Thymus (tissue), 11 donors: ENCODE data around the gene NRROS. TPM values are rescaled to one million over a fixed set of nuclear protein-coding genes. Genes with fewer than 3 reads are reported as not detected.

Source experiments
- DNase-seq, 9 donors: peaks; one replicate each; pipeline ENCODE4 v3.0.0-alpha.2; 2013; ENCODE audit warnings: low spot score in 9 of 9, low read depth in 6 of 9, missing footprints in 1 of 9
- H3K27ac ChIP-seq, 2 donors: one replicate each; pipeline ENCODE4 v1.5.1; 2013; ENCODE audit warnings: control low read depth in 1 of 2, low read depth in 1 of 2, low read length in 1 of 2, mild to moderate bottlenecking in 1 of 2, moderate library complexity in 1 of 2
- H3K27me3 ChIP-seq, 2 donors: one replicate each; pipeline ENCODE4 v1.5.1; 2013; ENCODE audit warnings: low read length in 1 of 2; ENCODE audit not compliant: control insufficient read depth in 2 of 2, insufficient read depth in 1 of 2
- H3K36me3 ChIP-seq, 2 donors: one replicate each; pipeline ENCODE4 v1.5.1; 2013; ENCODE audit warnings: low read length in 1 of 2, mild to moderate bottlenecking in 1 of 2, moderate library complexity in 1 of 2; ENCODE audit not compliant: control insufficient read depth in 2 of 2, insufficient read depth in 2 of 2
- H3K4me1 ChIP-seq, 2 donors: one replicate each; pipeline ENCODE4 v1.5.1; 2013; ENCODE audit warnings: low read length in 2 of 2; ENCODE audit not compliant: control insufficient read depth in 2 of 2, insufficient read depth in 2 of 2
- H3K4me3 ChIP-seq, 2 donors: one replicate each; pipeline ENCODE4 v1.5.1; 2013; ENCODE audit warnings: low read length in 2 of 2, control low read depth in 1 of 2, mild to moderate bottlenecking in 1 of 2
- H3K9me3 ChIP-seq, 2 donors: one replicate each; pipeline ENCODE4 v1.5.1; 2013; ENCODE audit warnings: low read length in 1 of 2, mild to moderate bottlenecking in 1 of 2; ENCODE audit not compliant: control insufficient read depth in 2 of 2, insufficient read depth in 1 of 2
- WGBS: extraction: QIAGEN DNeasy Blood & Tissue Kit; methylation state at CpG from one replicate; pipeline ENCODE4 v1.1.7; 2013; 5-methylcytosine and 5-hydroxymethylcytosine counted together
- polyA plus RNA-seq: library from polyadenylated mRNA; stranded (reverse); fragments of 200-250 nt; gene quantifications from one replicate; pipeline ENCODE4 v1.2.3, GENCODE V29; 2013
- total RNA-seq: library from RNA; stranded (reverse); fragments of 120-200 nt; gene quantifications from one replicate; pipeline ENCODE4 v1.2.4, GENCODE V29; 2013
- donor health status: healthy.

NRROS gene
- total and polyA plus RNA-seq, 2 donors, result 5.2 to 6.3 TPM

DNA sequence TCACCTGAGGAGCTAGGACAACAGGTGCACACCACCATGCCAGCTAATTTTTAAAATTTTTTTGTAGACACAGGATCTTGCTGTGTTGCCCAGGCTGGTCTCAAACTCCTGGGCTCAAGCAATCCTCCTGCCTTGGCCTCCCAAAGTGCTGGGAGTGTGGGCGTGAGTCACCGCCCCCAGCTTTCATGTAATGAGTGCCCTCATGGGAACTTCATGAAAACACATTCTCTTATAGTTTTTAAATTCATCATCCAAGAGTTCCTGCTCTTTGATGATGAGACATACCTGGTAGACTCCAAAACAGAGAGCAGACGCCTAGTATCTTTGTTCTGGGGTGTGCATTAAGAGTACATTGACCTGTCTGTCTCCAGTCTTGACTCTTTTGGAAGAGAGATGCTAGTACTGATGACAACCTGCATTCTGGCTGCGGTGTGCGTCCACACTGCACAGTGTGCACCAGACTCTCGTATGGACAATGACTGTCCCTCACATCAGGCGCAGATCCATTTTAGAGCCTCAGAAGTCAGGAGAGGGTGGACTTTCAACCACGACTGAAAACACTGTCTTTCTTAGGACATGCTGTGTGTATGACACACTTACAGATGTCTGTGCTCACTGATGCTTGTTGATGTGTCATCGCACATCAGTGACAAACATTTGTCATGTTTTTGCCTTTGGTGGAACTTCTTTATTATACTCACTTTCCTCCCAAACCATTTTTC, 2.0 kb downstream of the NRROS start:
- Histone ChIP-seq H3K27ac (peak overlapping the region; percentile 43 to 85), H3K36me3 (peaks cover 0 to 26% of the 10 kb centered on the region in 2 donors), H3K4me1 (peaks cover 39 to 93% of the 10 kb centered on the region in 2 donors), H3K4me3 (peak overlapping the region; percentile 22 to 67), H3K9me3 (no peaks in the 10 kb centered on the region), H3K27me3 (peaks cover 0 to 3% of the 10 kb centered on the region in 2 donors)
- WGBS, result 13% methylated on average over 9 of the region's 9 CpGs
- peak in 1 of 9 donors; percentile 60 for DNase-seq

DNA sequence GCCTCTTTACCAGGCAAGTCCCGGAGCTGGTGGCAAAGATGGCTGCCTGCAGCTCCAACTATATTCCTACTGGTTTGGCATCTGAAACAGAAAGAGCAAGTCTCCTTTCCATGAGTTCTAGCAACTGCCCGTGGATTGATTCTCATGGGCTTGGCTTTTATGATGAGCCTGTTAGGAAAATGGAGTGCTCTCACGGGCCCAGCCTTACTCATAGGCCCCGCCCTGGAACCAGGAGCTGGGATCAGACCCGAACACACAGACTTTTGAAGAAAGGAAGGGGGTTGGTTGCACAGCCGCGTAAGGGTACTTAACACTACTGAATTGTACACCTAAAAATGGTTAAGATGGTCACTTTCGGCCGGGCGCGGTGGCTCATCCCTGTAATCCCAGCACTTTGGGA, 2.9 kb downstream of the NRROS start:
- peaks cover 0 to 28% of the 10 kb centered on the region in 2 donors for H3K36me3 ChIP-seq
- peaks cover 0 to 3% of the 10 kb centered on the region in 2 donors for H3K27me3 ChIP-seq
- no peaks in the 10 kb centered on the region for H3K9me3 ChIP-seq
- peak overlapping the region; percentile 25 to 85 for H3K27ac ChIP-seq
- H3K4me1 ChIP-seq, result peaks cover 37 to 86% of the 10 kb centered on the region in 2 donors
- DNase-seq, result peak in 1 of 9 donors; percentile 43
- peak overlapping the region; percentile 26 to 67 for H3K4me3 ChIP-seq
- WGBS, result 41% methylated on average over 11 of the region's 11 CpGs

DNA sequence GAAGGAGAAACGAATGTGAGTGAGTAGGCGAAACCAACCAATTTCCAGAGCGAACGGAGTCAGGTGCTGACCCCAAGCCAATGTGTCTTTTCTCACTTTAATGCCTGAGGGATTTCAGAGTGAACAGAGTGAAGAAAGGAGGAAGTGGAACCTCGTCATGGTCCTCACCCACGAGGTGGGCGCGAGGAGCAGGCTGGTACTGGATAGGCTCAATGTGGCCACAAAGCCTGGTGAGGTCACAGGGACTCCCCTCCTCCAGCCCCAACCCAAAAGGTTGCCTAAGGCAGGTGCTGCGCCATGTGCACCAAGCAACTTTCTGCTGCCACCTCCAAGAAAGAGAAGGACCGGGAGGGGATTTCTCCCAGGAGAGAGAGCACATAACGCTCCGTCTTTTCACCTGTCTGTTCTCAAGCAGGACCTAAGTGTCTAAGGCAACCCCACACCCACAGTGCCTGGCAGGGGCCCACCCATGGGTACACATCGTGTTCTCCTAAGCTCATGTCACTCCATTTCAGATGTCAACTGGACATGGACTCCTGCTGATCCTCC, 3.8 kb downstream of the NRROS start:
- Histone ChIP-seq H3K4me1 (peaks cover 37 to 81% of the 10 kb centered on the region in 2 donors), H3K27ac (peak overlapping the region in 1 of 2 donors; percentile 85), H3K27me3 (peaks cover 0 to 3% of the 10 kb centered on the region in 2 donors), H3K4me3 (peak overlapping the region in 1 of 2 donors; percentile 67), H3K36me3 (peaks cover 0 to 28% of the 10 kb centered on the region in 2 donors), H3K9me3 (no peaks in the 10 kb centered on the region)
- DNase-seq, result peak in 2 of 9 donors; percentile 60 to 75
- WGBS, result 25% methylated on average over 13 of the region's 13 CpGs

DNA sequence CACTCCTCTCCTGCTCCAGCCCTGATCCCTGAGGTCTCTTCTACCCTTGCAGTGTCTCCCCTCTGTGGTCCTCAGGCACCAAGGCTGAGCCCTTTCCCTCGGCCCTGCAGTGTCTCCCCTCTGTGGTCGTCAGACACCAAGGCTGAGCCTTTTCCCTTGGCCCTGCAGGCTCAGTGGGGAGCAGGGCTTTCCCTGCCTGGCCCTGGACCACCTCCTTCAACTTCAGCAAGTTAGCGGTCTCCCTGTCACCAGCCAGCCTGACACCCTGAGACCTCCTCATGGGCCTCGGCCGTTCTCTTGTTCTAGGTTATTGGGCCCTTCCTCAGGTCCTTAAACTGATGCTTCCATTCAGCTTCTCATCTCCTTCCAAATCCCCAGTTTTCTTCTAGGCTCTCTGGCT, 4.3 kb downstream of the NRROS start:
- peaks cover 34 to 82% of the 10 kb centered on the region in 2 donors for H3K4me1 ChIP-seq
- DNase-seq, result no peak
- no peaks in the 10 kb centered on the region for H3K9me3 ChIP-seq
- peaks cover 0 to 3% of the 10 kb centered on the region in 2 donors for H3K27me3 ChIP-seq
- H3K4me3 ChIP-seq, result no peak overlapping the region
- H3K36me3 ChIP-seq, result peaks cover 0 to 29% of the 10 kb centered on the region in 2 donors
- H3K27ac ChIP-seq, result peak overlapping the region in 1 of 2 donors; percentile 85
- WGBS, result 70% methylated on average over 5 of the region's 5 CpGs

DNA sequence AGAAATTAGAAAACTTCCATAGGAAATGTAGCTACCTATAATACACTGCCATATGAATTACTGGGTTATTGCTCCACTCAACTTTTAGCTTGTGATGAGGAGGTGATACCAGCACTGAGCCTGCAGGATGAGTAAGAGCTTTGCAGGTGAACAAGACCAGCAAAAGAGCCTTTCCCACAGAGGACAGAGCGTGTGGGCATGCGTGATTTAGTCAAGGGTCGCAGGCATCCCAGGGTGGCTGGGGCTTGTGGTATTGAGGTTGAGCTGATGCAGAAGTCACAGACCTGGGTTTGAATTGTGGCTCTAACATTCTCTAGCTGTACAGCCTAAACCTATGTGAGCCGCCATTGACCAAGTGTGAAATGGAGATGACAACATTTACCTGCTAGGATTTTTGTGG, 5.6 kb downstream of the NRROS start:
- Histone ChIP-seq H3K27me3 (no peaks in the 10 kb centered on the region), H3K9me3 (peaks cover 0 to 5% of the 10 kb centered on the region in 2 donors), H3K27ac (no peak overlapping the region), H3K4me3 (no peak overlapping the region), H3K4me1 (peaks cover 35 to 84% of the 10 kb centered on the region in 2 donors), H3K36me3 (peaks cover 0 to 38% of the 10 kb centered on the region in 2 donors)
- 36% methylated on average over 4 of the region's 4 CpGs for WGBS
- DNase-seq, result no peak

DNA sequence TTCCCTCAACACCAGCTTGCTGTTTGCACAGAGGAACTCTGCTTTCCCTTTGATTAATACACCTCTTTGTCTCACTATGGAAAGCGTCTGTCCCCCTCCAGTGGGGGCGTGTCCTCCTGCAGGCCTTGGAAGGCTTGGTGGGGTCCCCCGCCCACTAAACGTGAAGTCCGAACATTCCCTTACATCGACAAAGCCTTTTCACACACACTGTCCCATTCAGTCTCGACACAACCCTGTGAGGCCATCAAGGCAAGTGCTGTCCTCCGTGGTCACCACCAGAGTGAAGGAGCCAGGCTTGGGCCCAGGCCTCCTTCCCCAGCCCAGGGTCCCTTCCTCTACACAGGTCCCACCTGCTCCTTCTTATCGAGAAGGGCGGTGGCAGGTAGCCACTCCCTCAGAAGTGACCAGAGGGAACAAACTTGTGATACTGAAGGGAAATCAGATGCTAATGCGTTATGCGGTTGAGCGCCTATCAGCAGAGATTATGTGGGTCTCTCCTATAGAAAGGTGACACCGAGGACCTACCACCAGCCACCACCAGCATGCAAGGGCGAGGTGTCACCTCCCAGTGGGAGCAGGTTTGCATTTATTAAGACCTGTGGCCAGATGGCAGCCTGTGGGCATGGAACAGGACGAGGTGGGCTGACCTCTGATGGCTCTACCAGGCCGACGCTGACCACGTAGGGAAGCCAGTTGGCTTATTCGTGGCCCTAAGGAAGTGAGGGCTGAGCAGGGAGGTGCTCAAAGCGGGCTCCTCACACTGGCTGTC, 6.6 kb downstream of the NRROS start:
- Histone ChIP-seq H3K4me3 (no peak overlapping the region), H3K27me3 (no peaks in the 10 kb centered on the region), H3K36me3 (peaks cover 0 to 45% of the 10 kb centered on the region in 2 donors), H3K27ac (no peak overlapping the region), H3K9me3 (peaks cover 0 to 5% of the 10 kb centered on the region in 2 donors), H3K4me1 (peaks cover 27 to 84% of the 10 kb centered on the region in 2 donors)
- no peak for DNase-seq
- 86% methylated on average over 21 of the region's 21 CpGs for WGBS

DNA sequence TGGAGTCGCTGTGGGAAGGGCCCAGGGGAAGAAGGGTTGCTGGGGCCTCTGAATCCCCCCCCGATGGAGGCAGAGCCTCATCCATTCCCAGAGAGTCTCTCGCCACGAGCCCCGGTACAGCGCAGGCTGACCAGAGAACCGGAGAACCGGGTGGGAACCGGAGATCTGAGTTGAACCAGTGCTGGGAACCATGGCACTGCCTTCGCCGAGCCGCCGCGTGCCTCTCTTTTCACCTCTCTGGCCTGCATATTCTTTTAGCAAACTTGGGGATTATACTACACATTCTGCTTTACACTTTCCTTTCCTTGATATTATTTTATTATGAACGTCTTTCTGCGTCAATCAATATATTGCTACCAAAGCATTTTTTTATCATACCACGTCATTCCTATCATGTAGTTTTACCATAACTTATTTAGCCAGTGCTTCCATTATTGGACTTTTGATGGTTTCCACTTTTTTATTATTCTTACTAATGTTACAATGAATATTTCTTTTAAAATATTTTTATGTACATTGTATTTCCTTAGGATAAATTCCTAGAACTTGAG, 7.2 kb downstream of the NRROS start:
- Histone ChIP-seq H3K9me3 (peaks cover 0 to 5% of the 10 kb centered on the region in 2 donors), H3K27ac (no peak overlapping the region), H3K27me3 (no peaks in the 10 kb centered on the region), H3K4me1 (peaks cover 23 to 84% of the 10 kb centered on the region in 2 donors), H3K4me3 (no peak overlapping the region), H3K36me3 (peaks cover 0 to 46% of the 10 kb centered on the region in 2 donors)
- DNase-seq, result no peak
- WGBS, result 88% methylated on average over 17 of the region's 17 CpGs

DNA sequence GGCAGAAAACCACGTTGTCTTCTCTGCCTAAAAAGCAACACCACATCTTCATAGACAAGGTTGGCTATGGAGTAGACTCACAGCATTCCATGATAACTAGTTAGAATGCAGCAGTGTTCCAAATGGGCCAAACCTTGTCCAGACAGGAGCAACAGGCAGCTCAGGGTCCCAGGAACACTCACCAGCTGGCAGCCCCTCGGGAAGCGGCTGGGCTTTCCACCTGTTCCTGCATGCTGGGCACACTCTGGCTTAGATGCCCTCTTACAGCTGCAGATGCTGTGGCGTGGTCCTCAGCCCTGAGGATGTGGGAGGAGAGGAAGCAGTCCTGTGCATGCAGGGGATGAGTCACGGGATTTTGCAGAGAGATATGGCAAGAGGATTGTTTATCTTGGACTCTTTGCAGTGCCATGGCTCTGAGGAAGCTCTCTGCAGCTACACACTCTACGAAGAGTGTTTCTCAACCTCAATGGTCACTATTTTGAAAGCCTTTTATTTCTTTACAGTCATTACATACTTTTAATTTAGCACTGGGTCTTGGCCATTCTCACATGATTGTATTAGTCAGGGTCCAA, 11.3 kb downstream of the NRROS start:
- Histone ChIP-seq H3K9me3 (peaks cover 0 to 5% of the 10 kb centered on the region in 2 donors), H3K27me3 (no peaks in the 10 kb centered on the region), H3K4me1 (peaks cover 15 to 59% of the 10 kb centered on the region in 2 donors), H3K27ac (peak overlapping the region in 1 of 2 donors; percentile 50), H3K4me3 (no peak overlapping the region), H3K36me3 (peaks cover 10 to 53% of the 10 kb centered on the region in 2 donors)
- DNase-seq, result no peak
- WGBS, result 50% methylated on average over 6 of the region's 6 CpGs
